GM19240 (cell line): Measurements from ENCODE around the gene UTS2B.

Experiments
- DNase-seq: peaks from one replicate; pipeline ENCODE4 v3.0.0; 2011; ENCODE audit warnings: low spot score; ENCODE audit not compliant: insufficient read length

Gene UTS2B

GRCh38 chr3:191244242-191244867 lies 86.0 kb downstream of the UTS2B start:
- DNase-seq, result no peak

- DNase-seq, result no peak
These were observed 89.8 kb downstream of the UTS2B start for GRCh38 chr3:191240486-191240885.

GRCh38 chr3:191239407-191240031 lies 90.8 kb downstream of the UTS2B start:
- DNase-seq, result no peak

GRCh38 chr3:191238321-191238817 lies 92.0 kb downstream of the UTS2B start:
- DNase-seq, result no peak

GRCh38 chr3:191237047-191237882 lies 93.1 kb downstream of the UTS2B start:
- DNase-seq, result no peak

GRCh38 chr3:191236646-191237045 lies 93.7 kb downstream of the UTS2B start:
- DNase-seq, result no peak

GRCh38 chr3:191235331-191236314 lies 94.7 kb downstream of the UTS2B start:
- peak; percentile 53 for DNase-seq

- DNase-seq, result no peak
These were observed 96.1 kb downstream of the UTS2B start for GRCh38 chr3:191234216-191234615.

GRCh38 chr3:191227541-191227940 lies 102.8 kb downstream of the UTS2B start:
- no peak for DNase-seq

- no peak for DNase-seq
These were observed 108.7 kb downstream of the UTS2B start for GRCh38 chr3:191221638-191222037.

- DNase-seq, result no peak
These were observed 109.4 kb downstream of the UTS2B start for GRCh38 chr3:191220908-191221307.

GRCh38 chr3:191217301-191217700 lies 113.0 kb downstream of the UTS2B start:
- no peak for DNase-seq
